Omental fat pad (tissue), 4 donors: ENCODE data around the gene MACROH2A2. TPM values are rescaled to one million over a fixed set of nuclear protein-coding genes. Genes with fewer than 3 reads are reported as not detected.
"Not testable (repeated sequence)": the region's sequence is repeated elsewhere in the genome, so short reads cannot be mapped to it uniquely, and the experiment has no call there.

ENCODE experiments used
- ATAC-seq: fragments of 150-250 bp; one replicate; pipeline ENCODE4 v1.9.1; 2016; ENCODE audit warnings: mild to moderate bottlenecking, moderate library complexity; ENCODE audit not compliant: low FRiP score
- DNase-seq: peaks from one replicate; pipeline ENCODE4 v3.0.0-alpha.2; 2019; ENCODE audit warnings: low spot score
- CTCF ChIP-seq, 3 donors: fragments of 450-650 bp; IDR thresholded peaks; one replicate each; pipeline ENCODE4 v1.5.1; 2016 to 2017; ENCODE audit warnings: antibody characterized with exemption in 3 of 3, mild to moderate bottlenecking in 3 of 3, moderate library complexity in 2 of 3
- total RNA-seq, 4 donors: library from RNA; depleted of rRNA; stranded (reverse); fragments of >200 nt; gene quantifications; one replicate each; pipeline ENCODE4 v1.1.0, GENCODE V29; 2016

MACROH2A2 gene
- total RNA-seq, 4 donors from 2014 or later, result 4.1 to 6.0 (median 5.2) TPM

- no peak for TF ChIP-seq CTCF (IDR thresholded peaks at IDR 0.05)
These were observed 44.8 kb downstream of the MACROH2A2 start for GRCh38 chr10:70097459-70097858.

GRCh38 chr10:70098271-70098670 is 45.6 kb downstream of the MACROH2A2 start:
- ATAC-seq (no peak), DNase-seq (no peak)
- TF ChIP-seq CTCF (IDR thresholded peaks at IDR 0.05), result no peak

More at GRCh38 chr10:70097459-70097858, 44.8 kb downstream of the MACROH2A2 start:
- ATAC-seq (no peak), DNase-seq (no peak)

DNA sequence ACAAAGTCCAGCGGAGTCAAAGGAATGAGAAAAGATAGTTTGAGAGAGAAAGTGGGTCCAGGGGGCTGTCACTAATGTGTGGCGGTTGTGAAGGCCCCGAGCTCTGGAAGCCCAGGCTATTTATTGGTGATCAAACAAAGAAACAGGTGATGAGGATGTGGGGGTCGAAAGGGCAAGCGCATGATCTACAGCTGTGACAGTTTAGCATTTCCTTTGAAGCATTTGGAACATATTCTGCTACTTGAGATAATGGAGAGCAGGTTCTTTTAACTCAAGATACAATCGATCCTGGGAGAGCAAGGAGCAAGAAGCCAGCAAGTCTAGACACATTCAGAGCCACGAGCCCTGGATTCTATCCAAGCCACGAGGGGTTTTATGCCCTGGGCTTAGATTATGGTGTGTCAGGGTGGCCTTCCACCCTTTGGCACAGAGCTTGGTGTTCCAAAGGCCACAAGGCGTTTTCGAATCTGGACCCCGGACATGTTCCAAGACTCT is 48.5 kb downstream of the MACROH2A2 start:
- ATAC-seq, DNase-seq: not testable (repeated sequence)

- DNase-seq (no peak), ATAC-seq (no peak)
- TF ChIP-seq CTCF (IDR thresholded peaks at IDR 0.05), result no peak
These were observed 49.0 kb downstream of the MACROH2A2 start for GRCh38 chr10:70101668-70102067.

DNA sequence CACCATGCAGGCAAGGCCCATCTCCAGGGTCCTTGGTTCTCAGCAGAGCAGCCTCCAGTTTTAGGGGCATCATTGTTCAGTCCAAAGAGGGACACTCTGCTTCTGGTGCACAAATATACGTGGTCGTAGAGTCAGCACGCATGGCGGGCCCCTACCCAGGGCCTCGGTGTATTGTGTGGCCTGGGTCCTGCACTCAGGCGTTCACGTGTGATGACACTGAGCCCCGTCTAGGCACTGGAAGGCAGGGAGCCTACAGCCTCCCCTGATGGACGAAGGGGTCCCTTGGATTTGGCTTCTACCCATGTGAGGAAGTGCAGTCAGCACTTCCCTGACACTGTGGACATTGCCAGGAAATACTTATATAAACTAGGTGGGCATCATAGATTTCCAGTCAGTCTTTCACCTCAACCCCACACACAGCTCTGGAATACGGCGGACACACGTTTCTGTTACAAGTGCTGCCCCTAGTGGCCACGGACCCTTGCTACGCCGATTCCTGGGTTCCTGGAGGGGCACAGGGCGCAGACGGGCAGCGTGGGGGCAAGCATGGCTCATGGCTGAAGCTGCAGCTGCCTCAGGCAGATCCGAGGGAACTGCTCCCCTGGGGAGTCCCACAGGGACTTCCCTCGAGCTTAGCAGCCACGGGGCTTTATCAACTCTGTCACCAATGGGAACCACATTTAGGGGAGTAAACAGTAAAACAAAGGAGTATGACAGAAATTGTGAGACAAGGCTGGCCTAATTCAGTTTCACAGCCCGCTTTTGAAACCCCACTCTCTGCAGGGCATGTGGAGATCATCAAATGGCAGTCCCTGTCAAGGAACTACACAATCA is 54.5 kb downstream of the MACROH2A2 start:
- DNase-seq (no peak), ATAC-seq (no peak)
- TF ChIP-seq CTCF (IDR thresholded peaks at IDR 0.05), result no peak

DNA sequence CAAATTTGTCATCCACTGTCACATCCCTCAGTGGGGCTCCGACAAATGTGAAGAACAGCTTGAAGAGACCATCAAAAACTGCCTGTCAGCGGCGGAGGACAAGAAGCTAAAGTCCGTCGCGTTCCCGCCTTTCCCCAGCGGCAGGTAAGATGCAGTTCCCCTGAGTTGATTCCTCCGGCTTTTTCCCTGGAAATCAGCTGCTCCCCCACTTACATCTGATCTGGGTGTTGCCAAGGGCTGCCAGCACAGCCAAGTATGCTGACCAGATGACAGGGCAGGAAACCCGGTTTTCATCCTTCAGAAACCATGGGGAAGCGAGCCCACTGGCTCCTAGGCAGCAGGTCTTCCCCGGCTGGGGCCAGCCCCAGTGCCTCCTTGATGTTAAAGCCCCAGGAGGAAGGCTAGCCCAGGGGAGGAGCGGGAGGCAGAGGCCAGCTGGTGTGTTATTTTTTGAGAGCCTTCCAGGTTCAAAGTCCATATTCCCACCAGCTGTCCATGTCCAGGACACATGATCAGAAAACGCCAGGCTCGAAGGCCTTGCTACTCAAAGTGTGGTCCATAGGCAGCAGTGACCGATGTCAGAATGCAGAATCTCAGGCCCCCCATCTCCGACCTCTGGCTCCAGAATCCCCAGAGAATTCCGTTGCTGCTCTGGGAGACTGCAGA is 56.6 kb downstream of the MACROH2A2 start:
- TF ChIP-seq CTCF (IDR thresholded peaks at IDR 0.05), result no peak
- ATAC-seq, result no peak
- DNase-seq, result no peak

- ATAC-seq, result no peak
- TF ChIP-seq CTCF (IDR thresholded peaks at IDR 0.05), result no peak
- no peak for DNase-seq
These were observed 58.9 kb downstream of the MACROH2A2 start for GRCh38 chr10:70111496-70111895.
